Upper lobe of left lung (tissue), 4 donors: Measurements from ENCODE around the gene STK4.

Source experiments
- CTCF ChIP-seq, 6 experiments: fragments of 450-650 bp in 4 of 6; fragments of 200-600 bp in 2 of 6; sonication (generic) in 2 of 6; IDR thresholded peaks; one replicate each; pipeline ENCODE4 v1.5.1; 2016 to 2019; ENCODE audit warnings: antibody characterized with exemption in 6 of 6
- POLR2A ChIP-seq, 4 donors: fragments of 450-650 bp; IDR thresholded peaks; one replicate each; pipeline ENCODE4 v1.5.1; 2016 to 2017; ENCODE audit warnings: antibody characterized with exemption in 4 of 4, mild to moderate bottlenecking in 2 of 4
- POLR2AphosphoS5 ChIP-seq, 2 donors: sonication (generic); formaldehyde crosslinking; IDR thresholded peaks; one replicate each; pipeline ENCODE4 v1.5.1; 2017; ENCODE audit warnings: antibody characterized with exemption in 2 of 2

- TF ChIP-seq POLR2A (IDR thresholded peaks at IDR 0.05) (no peak), CTCF (IDR thresholded peaks at IDR 0.05) (no peak), POLR2AphosphoS5 (IDR thresholded peaks at IDR 0.05) (no peak)
Measured at GRCh38 chr20:44988631-44989171, 22.4 kb downstream of the STK4 start.
